CD14-positive monocyte (primary cell): ENCODE data around the gene LHX3. TPM values are rescaled to one million over a fixed set of nuclear protein-coding genes. Genes with fewer than 3 reads are reported as not detected.

Experiments used
- DNase-seq, 3 donors: peaks; one replicate each; pipeline ENCODE4 v3.0.0-alpha.2; 2011 to 2022
- H2AFZ ChIP-seq: 2 replicates; pipeline ENCODE4 v1.6.0; 2012; ENCODE audit warnings: mild to moderate bottlenecking, low read depth, low read length, inconsistent platforms; ENCODE audit not compliant: insufficient read depth, poor library complexity, severe bottlenecking
- H3K27ac ChIP-seq, 2 donors: 1 replicate in 1 of 2; 2 replicates in 1 of 2; pipeline ENCODE4 v1.5.1; 2012 to 2013; ENCODE audit warnings: low read length in 2 of 2, control low read depth in 1 of 2, inconsistent platforms in 1 of 2, low read depth in 1 of 2, mild to moderate bottlenecking in 1 of 2
- H3K27me3 ChIP-seq, 2 donors: one replicate each; pipeline versions ENCODE4 v1.6.0 to v1.6.1; 2011 to 2013; ENCODE audit warnings: low read length in 2 of 2; ENCODE audit not compliant: control insufficient read depth in 2 of 2, insufficient read depth in 2 of 2
- H3K36me3 ChIP-seq, 2 donors: replicated peaks in 1 of 2; 1 replicate in 1 of 2; 2 replicates in 1 of 2; pipeline versions ENCODE4 v1.5.1 to v1.6.1; 2012 to 2013; ENCODE audit warnings: low read length in 2 of 2, control low read depth in 1 of 2, inconsistent platforms in 1 of 2, mild to moderate bottlenecking in 1 of 2; ENCODE audit not compliant: insufficient read depth in 2 of 2, control insufficient read depth in 1 of 2
- H3K4me1 ChIP-seq, 2 donors: 1 replicate in 1 of 2; 2 replicates in 1 of 2; pipeline versions ENCODE4 v1.5.1 to v1.6.1; 2012 to 2013; ENCODE audit warnings: low read length in 2 of 2, control low read depth in 1 of 2, inconsistent platforms in 1 of 2, mild to moderate bottlenecking in 1 of 2, moderate library complexity in 1 of 2; ENCODE audit not compliant: insufficient read depth in 2 of 2, control insufficient read depth in 1 of 2
- H3K4me2 ChIP-seq: replicated peaks from 2 replicates; pipeline ENCODE3; 2012; ENCODE audit warnings: low read length, moderate library complexity, mild to moderate bottlenecking; ENCODE audit not compliant: poor library complexity, severe bottlenecking; ENCODE audit errors: extremely low read depth
- H3K4me3 ChIP-seq, 3 experiments: fragments of 200-600 bp in 1 of 3; sonication (generic) in 1 of 3; replicated peaks in 1 of 3; 1 replicate in 2 of 3; 2 replicates in 1 of 3; pipeline ENCODE4 v1.5.1; 2011 to 2013; ENCODE audit warnings: low read length in 3 of 3, mild to moderate bottlenecking in 3 of 3, control low read depth in 2 of 3, low read depth in 2 of 3, inconsistent platforms in 1 of 3, moderate library complexity in 1 of 3
- H3K79me2 ChIP-seq: 2 replicates; pipeline ENCODE4 v1.6.0; 2012; ENCODE audit warnings: mild to moderate bottlenecking, control low read depth, inconsistent platforms, low read length, moderate library complexity; ENCODE audit not compliant: insufficient read depth
- H3K9ac ChIP-seq: 2 replicates; pipeline ENCODE4 v1.6.0; 2017; ENCODE audit warnings: low read length, mild to moderate bottlenecking; ENCODE audit not compliant: insufficient read depth, poor library complexity, severe bottlenecking
- H3K9me3 ChIP-seq, 2 donors: replicated peaks in 1 of 2; 1 replicate in 1 of 2; 2 replicates in 1 of 2; pipeline versions ENCODE4 v1.5.1 to v1.6.1; 2012 to 2013; ENCODE audit warnings: low read length in 2 of 2, control low read depth in 1 of 2; ENCODE audit not compliant: control insufficient read depth in 1 of 2, insufficient read depth in 1 of 2
- H4K20me1 ChIP-seq: 2 replicates; pipeline ENCODE4 v1.6.0; 2012; ENCODE audit warnings: mild to moderate bottlenecking, low read length, control low read depth, moderate library complexity; ENCODE audit not compliant: insufficient read depth
- H3K27ac Mint-ChIP-seq, 7 donors: one replicate each; pipeline ENCODE4 v1.8.0; 2020; ENCODE audit warnings: mild to moderate bottlenecking in 7 of 7, mixed read lengths in 7 of 7, moderate library complexity in 6 of 7, inconsistent platforms in 2 of 7
- H3K27me3 Mint-ChIP-seq, 3 donors: one replicate each; pipeline ENCODE4 v1.8.0; 2021 to 2022; ENCODE audit warnings: low read depth in 3 of 3, mild to moderate bottlenecking in 3 of 3, mixed read lengths in 3 of 3, moderate library complexity in 3 of 3, inconsistent platforms in 1 of 3
- H3K36me3 Mint-ChIP-seq, 2 donors: one replicate each; pipeline ENCODE4 v1.8.0; 2020; ENCODE audit warnings: mixed read lengths in 2 of 2, inconsistent platforms in 1 of 2, mild to moderate bottlenecking in 1 of 2
- H3K4me1 Mint-ChIP-seq: one replicate; pipeline ENCODE4 v1.8.0; 2020; ENCODE audit warnings: mild to moderate bottlenecking, mixed read lengths
- H3K4me3 Mint-ChIP-seq, 2 donors: one replicate each; pipeline ENCODE4 v1.8.0; 2020; ENCODE audit warnings: mild to moderate bottlenecking in 2 of 2, mixed read lengths in 2 of 2, moderate library complexity in 1 of 2
- H3K9me3 Mint-ChIP-seq, 7 donors: one replicate each; pipeline ENCODE4 v1.8.0; 2020 to 2022; ENCODE audit warnings: mixed read lengths in 7 of 7, mild to moderate bottlenecking in 6 of 7, moderate library complexity in 6 of 7, inconsistent platforms in 2 of 7
- WGBS: methylation state at CpG from one replicate; pipeline ENCODE4 v1.1.5; 2013; ENCODE audit warnings: missing lambda C conversion rate; ENCODE audit not compliant: insufficient coverage; 5-methylcytosine and 5-hydroxymethylcytosine counted together
- intact Hi-C, 2 donors: fragments of 100-400 bp; cut with micrococcal nuclease; formaldehyde crosslinking; loops; one replicate each; pipeline versions ENCODE4 v1.15.0 to v1.15.1; 2023
- polyA plus RNA-seq, 3 donors: library from polyadenylated mRNA; depleted of rRNA in 1 of 3; unstranded in 2 of 3; stranded (reverse) in 1 of 3; fragments of 300-500 nt in 2 of 3; fragments of >200 nt in 1 of 3; fragmentation: Illumina TruSeq in 2 of 3; gene quantifications; 1 replicate in 2 of 3; 2 replicates in 1 of 3; pipeline ENCODE4 v1.2.3, GENCODE V29; 2012 to 2021
- TF ChIP-seq, protein P1 (sequence below): fragments of 200-600 bp; IDR thresholded peaks from one replicate; pipeline ENCODE4 v1.8.0; 2022; ENCODE audit warnings: antibody characterized with exemption, mild to moderate bottlenecking

LHX3 gene
- polyA plus RNA-seq, 3 donors, result not detected

GRCh38 chr9:136159851-136160250 is 45.1 kb downstream of the LHX3 start:
- no peak for DNase-seq
- H3K9ac ChIP-seq, result no peak overlapping the region
- H2AFZ ChIP-seq, result no peak overlapping the region
- TF ChIP-seq, protein P1, sequence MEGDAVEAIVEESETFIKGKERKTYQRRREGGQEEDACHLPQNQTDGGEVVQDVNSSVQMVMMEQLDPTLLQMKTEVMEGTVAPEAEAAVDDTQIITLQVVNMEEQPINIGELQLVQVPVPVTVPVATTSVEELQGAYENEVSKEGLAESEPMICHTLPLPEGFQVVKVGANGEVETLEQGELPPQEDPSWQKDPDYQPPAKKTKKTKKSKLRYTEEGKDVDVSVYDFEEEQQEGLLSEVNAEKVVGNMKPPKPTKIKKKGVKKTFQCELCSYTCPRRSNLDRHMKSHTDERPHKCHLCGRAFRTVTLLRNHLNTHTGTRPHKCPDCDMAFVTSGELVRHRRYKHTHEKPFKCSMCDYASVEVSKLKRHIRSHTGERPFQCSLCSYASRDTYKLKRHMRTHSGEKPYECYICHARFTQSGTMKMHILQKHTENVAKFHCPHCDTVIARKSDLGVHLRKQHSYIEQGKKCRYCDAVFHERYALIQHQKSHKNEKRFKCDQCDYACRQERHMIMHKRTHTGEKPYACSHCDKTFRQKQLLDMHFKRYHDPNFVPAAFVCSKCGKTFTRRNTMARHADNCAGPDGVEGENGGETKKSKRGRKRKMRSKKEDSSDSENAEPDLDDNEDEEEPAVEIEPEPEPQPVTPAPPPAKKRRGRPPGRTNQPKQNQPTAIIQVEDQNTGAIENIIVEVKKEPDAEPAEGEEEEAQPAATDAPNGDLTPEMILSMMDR, result no peak
- no peaks in the 10 kb centered on the region for H4K20me1 ChIP-seq
- 95% methylated on average over 16 of the region's 16 CpGs for WGBS
- H3K4me3 ChIP-seq, result no peak overlapping the region
- no peak overlapping the region for H3K4me3 Mint-ChIP-seq
- no peaks in the 10 kb centered on the region for H3K4me1 Mint-ChIP-seq
- no peak overlapping the region for H3K27ac Mint-ChIP-seq
- peaks cover 2 to 23% (median 10%) of the 10 kb centered on the region in 3 donors for H3K27me3 Mint-ChIP-seq
- no peaks in the 10 kb centered on the region for H3K79me2 ChIP-seq
- intact Hi-C loops, result no loop called here
- no peaks in the 10 kb centered on the region for H3K36me3 ChIP-seq
- peaks cover 0 to 18% (median 5%) of the 10 kb centered on the region in 7 donors for H3K9me3 Mint-ChIP-seq
- H3K4me2 ChIP-seq, result no peak overlapping the region
- no peaks in the 10 kb centered on the region for H3K4me1 ChIP-seq
- H3K27ac ChIP-seq, result no peak overlapping the region
- no peaks in the 10 kb centered on the region for H3K36me3 Mint-ChIP-seq
- no peaks in the 10 kb centered on the region for H3K27me3 ChIP-seq
- H3K9me3 ChIP-seq, result no peaks in the 10 kb centered on the region

DNA sequence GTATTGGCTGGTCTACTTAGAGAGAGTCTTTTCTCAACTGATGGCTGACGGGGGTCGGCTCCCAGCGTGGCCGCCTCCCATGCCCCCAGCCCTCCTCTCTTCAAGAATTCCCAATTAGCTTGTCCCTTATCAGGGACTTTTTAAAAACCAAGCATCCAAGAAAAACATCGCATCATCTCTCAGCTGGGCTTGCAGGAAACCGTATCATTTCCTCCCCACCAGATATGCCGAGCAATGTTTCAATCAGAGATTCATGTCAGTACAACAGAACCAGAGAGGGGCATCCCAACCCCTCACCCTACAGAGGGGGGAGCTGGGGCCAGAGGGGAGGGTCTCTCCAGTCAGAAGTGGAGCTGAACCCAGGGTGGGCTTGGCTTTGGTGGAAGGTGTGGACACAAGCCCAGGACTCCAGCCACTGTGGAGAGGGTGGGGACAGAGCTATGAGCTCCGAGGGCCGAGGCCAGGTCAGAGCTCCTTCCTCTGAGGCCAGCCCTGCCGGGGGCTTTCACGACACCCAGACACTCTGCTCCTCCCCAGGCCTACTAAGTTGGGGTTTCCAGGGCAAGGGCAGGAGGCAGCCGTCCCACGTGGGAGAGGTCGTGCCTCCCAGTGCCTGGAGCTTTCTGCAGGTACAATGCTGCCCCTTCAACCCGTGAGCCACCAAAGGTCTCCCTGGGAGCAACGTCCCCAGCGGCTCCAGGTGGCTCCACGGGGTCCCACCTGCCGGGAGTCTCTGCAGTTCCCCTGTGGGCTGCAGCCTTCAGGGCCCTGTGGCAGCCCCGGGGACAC is 47.3 kb downstream of the LHX3 start:
- no peak overlapping the region for H3K4me3 ChIP-seq
- TF ChIP-seq, protein P1, result no peak
- no peaks in the 10 kb centered on the region for H3K36me3 ChIP-seq
- Mint-ChIP-seq H3K4me1 (no peaks in the 10 kb centered on the region), H3K27ac (no peak overlapping the region), H3K27me3 (peaks cover 2 to 23% (median 6%) of the 10 kb centered on the region in 3 donors), H3K36me3 (no peaks in the 10 kb centered on the region), H3K9me3 (peaks cover 0 to 9% (median 0%) of the 10 kb centered on the region in 7 donors), H3K4me3 (no peak overlapping the region)
- no peaks in the 10 kb centered on the region for H3K79me2 ChIP-seq
- no peak overlapping the region for H3K9ac ChIP-seq
- no peaks in the 10 kb centered on the region for H3K9me3 ChIP-seq
- intact Hi-C loops, result no loop called here
- 76% methylated on average over 18 of the region's 20 CpGs for WGBS
- no peak for DNase-seq
- no peaks in the 10 kb centered on the region for H3K4me1 ChIP-seq
- no peaks in the 10 kb centered on the region for H3K27me3 ChIP-seq
- H4K20me1 ChIP-seq, result no peaks in the 10 kb centered on the region
- H3K4me2 ChIP-seq, result no peak overlapping the region
- no peak overlapping the region for H2AFZ ChIP-seq
- no peak overlapping the region for H3K27ac ChIP-seq
